Thyroid gland (tissue), 4 donors: ENCODE data around the gene FAM222B. TPM values are rescaled to one million over a fixed set of nuclear protein-coding genes. Genes with fewer than 3 reads are reported as not detected.

Source experiments
- DNase-seq, 2 donors: peaks; one replicate each; pipeline ENCODE4 v3.0.0-alpha.2; 2019
- H3K27ac ChIP-seq, 3 donors: fragments of 200-600 bp; sonication (generic); 1 replicate in 2 of 3; 2 replicates in 1 of 3; pipeline ENCODE4 v1.5.1; 2016 to 2019; ENCODE audit warnings: mild to moderate bottlenecking in 1 of 3, moderate library complexity in 1 of 3
- H3K27me3 ChIP-seq: fragments of 200-600 bp; sonication (generic); one replicate; pipeline ENCODE4 v1.5.1; 2019
- H3K36me3 ChIP-seq, 2 donors: fragments of 200-600 bp; sonication (generic); one replicate each; pipeline ENCODE4 v1.5.1; 2016 to 2019
- H3K4me1 ChIP-seq, 2 donors: fragments of 200-600 bp; sonication (generic); one replicate each; pipeline ENCODE4 v1.5.1; 2017 to 2019
- H3K4me3 ChIP-seq, 3 donors: fragments of 200-600 bp; sonication (generic); replicated peaks in 1 of 3; 1 replicate in 2 of 3; 2 replicates in 1 of 3; pipeline ENCODE4 v1.5.1; 2016; ENCODE audit warnings: mild to moderate bottlenecking in 1 of 3
- H3K9me3 ChIP-seq: fragments of 200-600 bp; sonication (generic); one replicate; pipeline ENCODE4 v1.5.1; 2017
- CTCF ChIP-seq, 6 experiments: fragments of 200-600 bp in 3 of 6; fragments of 450-650 bp in 3 of 6; sonication (generic) in 3 of 6; IDR thresholded peaks; one replicate each; pipeline ENCODE4 v1.5.1; 2016 to 2019; ENCODE audit warnings: antibody characterized with exemption in 6 of 6, mild to moderate bottlenecking in 2 of 6, inconsistent platforms in 1 of 6, moderate library complexity in 1 of 6
- POLR2A ChIP-seq, 2 donors: fragments of 450-650 bp; IDR thresholded peaks; one replicate each; pipeline ENCODE4 v1.6.1; 2017; ENCODE audit warnings: antibody characterized with exemption in 2 of 2, mild to moderate bottlenecking in 2 of 2, moderate library complexity in 1 of 2
- WGBS, 2 donors: methylation state at CpG; one replicate each; pipeline ENCODE4 v1.1.5; 2017; 5-methylcytosine and 5-hydroxymethylcytosine counted together
- intact Hi-C: fragments of 100-400 bp; cut with DNase I; formaldehyde crosslinking; loops from one replicate; pipeline ENCODE4 v1.15.1; 2023
- total RNA-seq, 4 donors: library from RNA; depleted of rRNA; stranded (reverse); fragments of >200 nt; gene quantifications; one replicate each; pipeline ENCODE4 v1.2.3, GENCODE V29; 2016

FAM222B gene
- total RNA-seq, 4 donors from 2014 or later = 14.1 to 22.6 (median 15.8) TPM

- intact Hi-C loops = no loop called here
- H3K36me3 ChIP-seq = no peaks in the 10 kb centered on the region
Measured at GRCh38 chr17:28812748-28813377, 29.7 kb downstream of the FAM222B start.

GRCh38 chr17:28812091-28812747, 30.4 kb downstream of the FAM222B start:
- H3K27me3 ChIP-seq = no peaks in the 10 kb centered on the region
- no peaks in the 10 kb centered on the region for H3K36me3 ChIP-seq
- peaks cover 36 to 47% of the 10 kb centered on the region in 2 donors for H3K4me1 ChIP-seq
- H3K9me3 ChIP-seq = no peaks in the 10 kb centered on the region
- TF ChIP-seq CTCF (IDR thresholded peaks at IDR 0.05) (no peak), POLR2A (IDR thresholded peaks at IDR 0.05) (peak in 1 of 2 donors; percentile 49)
- H3K27ac ChIP-seq = peak overlapping the region; percentile 82 to 91 (median 86)
- 1% methylated on average over 22 to 32 of the region's 47 CpGs for WGBS, 2 donors
- H3K4me3 ChIP-seq = peak overlapping the region; percentile 85 to 89 (median 85)
- intact Hi-C loops = no loop called here
- peak; percentile 98 for DNase-seq

More at GRCh38 chr17:28812748-28813377, 29.7 kb downstream of the FAM222B start:
- peaks cover 31 to 40% of the 10 kb centered on the region in 2 donors for H3K4me1 ChIP-seq
- peak overlapping the region; percentile 82 to 91 (median 86) for H3K27ac ChIP-seq
- WGBS, 2 donors = 0% methylated on average over 9 to 10 of the region's 10 CpGs
- H3K27me3 ChIP-seq = no peaks in the 10 kb centered on the region
- H3K9me3 ChIP-seq = no peaks in the 10 kb centered on the region
- peak in 1 of 6 experiments; percentile 7 for TF ChIP-seq CTCF (IDR thresholded peaks at IDR 0.05)
- no peak for TF ChIP-seq POLR2A (IDR thresholded peaks at IDR 0.05)
- H3K4me3 ChIP-seq = peak overlapping the region; percentile 85 to 89 (median 85)
- DNase-seq = no peak

DNA sequence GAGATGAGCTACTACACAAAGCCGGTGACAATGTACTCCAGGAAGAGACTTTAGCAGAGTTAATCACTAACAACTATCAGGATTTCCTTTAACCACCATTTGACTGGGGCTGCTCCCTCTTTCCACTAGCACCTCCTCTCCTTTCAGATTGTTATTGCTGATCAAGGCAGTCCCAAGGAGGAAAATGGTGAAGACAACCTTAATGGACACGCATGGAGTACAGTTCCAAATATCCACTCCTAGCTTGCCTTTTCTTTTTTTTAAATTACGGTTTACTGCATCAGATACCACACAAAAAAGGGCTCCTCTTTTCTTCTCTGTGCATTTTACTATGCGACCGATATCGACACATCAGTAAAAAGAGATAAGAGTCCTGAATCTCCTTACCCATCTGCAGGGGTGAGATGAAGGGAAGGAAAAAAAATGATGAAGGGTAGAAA, 30.9 kb downstream of the FAM222B start:
- WGBS, 2 donors = 2 to 5% methylated on average over 6 of the region's 6 CpGs
- H3K4me1 ChIP-seq = peaks cover 36 to 52% of the 10 kb centered on the region in 2 donors
- TF ChIP-seq CTCF (IDR thresholded peaks at IDR 0.05) (peak in 1 of 6 experiments; percentile 9), POLR2A (IDR thresholded peaks at IDR 0.05) (no peak)
- H3K27me3 ChIP-seq = no peaks in the 10 kb centered on the region
- no peak for DNase-seq
- no peaks in the 10 kb centered on the region for H3K9me3 ChIP-seq
- peak overlapping the region; percentile 85 to 86 (median 85) for H3K4me3 ChIP-seq
- H3K27ac ChIP-seq = peak overlapping the region; percentile 69 to 91 (median 86)
- H3K36me3 ChIP-seq = no peaks in the 10 kb centered on the region
- intact Hi-C loops = no loop called here

DNA sequence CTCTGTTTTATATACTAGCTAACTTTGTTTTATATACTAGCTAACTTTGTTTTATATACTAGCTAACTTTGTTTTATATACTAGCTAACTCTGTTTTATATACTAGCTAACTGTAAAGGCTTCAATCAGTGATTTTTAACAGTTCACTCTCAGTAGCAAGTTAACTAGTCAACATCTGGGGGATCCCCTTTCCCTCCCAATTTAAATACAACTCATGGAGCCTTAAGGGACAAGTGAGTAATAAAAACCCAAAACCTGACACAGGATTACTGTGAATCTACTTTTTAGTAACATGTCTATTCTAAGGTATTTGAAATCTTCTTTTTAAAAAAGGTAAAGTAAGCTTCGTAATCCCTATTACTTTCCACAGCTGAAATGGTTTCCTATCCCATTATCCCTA, 32.2 kb downstream of the FAM222B start:
- H3K4me3 ChIP-seq = no peak overlapping the region
- WGBS, 2 donors = 96 to 98% methylated on average over 1 of the region's 1 CpG
- intact Hi-C loops = no loop called here
- no peak overlapping the region for H3K27ac ChIP-seq
- peaks cover 36 to 52% of the 10 kb centered on the region in 2 donors for H3K4me1 ChIP-seq
- H3K27me3 ChIP-seq = no peaks in the 10 kb centered on the region
- H3K36me3 ChIP-seq = peaks cover 0 to 4% of the 10 kb centered on the region in 2 donors
- H3K9me3 ChIP-seq = no peaks in the 10 kb centered on the region
- TF ChIP-seq POLR2A (IDR thresholded peaks at IDR 0.05) (no peak), CTCF (IDR thresholded peaks at IDR 0.05) (no peak)
- no peak for DNase-seq
